ENCODE measurements around the gene AOC2.

DNA sequence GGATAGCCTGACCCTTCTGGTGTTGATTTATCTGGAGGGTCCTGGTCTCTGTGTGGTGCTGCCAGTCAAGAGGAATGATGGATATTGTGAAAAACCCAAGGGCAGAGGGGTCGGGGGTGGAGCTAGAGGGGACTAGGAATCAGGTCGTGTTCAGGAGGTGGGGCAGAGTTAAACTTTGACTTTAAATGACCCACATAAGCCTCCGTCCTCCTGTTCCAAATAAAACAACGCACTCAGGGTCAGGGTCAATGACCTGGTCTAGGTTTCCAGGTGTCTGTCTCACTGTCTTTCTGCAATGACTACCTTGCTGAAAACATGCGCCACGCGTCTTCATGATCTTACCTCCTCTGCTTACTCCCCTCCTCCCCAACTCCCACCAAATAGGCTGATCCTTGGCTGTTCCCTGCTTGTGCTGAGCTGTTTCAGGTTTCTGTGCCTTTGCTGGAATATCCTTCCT, 21.3 kb downstream of the AOC2 start:
- TF ChIP-seq, protein P1, sequence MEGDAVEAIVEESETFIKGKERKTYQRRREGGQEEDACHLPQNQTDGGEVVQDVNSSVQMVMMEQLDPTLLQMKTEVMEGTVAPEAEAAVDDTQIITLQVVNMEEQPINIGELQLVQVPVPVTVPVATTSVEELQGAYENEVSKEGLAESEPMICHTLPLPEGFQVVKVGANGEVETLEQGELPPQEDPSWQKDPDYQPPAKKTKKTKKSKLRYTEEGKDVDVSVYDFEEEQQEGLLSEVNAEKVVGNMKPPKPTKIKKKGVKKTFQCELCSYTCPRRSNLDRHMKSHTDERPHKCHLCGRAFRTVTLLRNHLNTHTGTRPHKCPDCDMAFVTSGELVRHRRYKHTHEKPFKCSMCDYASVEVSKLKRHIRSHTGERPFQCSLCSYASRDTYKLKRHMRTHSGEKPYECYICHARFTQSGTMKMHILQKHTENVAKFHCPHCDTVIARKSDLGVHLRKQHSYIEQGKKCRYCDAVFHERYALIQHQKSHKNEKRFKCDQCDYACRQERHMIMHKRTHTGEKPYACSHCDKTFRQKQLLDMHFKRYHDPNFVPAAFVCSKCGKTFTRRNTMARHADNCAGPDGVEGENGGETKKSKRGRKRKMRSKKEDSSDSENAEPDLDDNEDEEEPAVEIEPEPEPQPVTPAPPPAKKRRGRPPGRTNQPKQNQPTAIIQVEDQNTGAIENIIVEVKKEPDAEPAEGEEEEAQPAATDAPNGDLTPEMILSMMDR (conservative IDR thresholded peaks at IDR 0.05; ENCODE audit: low read depth, low read length): no peak
- TF ChIP-seq EZH2phosphoT487 (IDR thresholded peaks at IDR 0.05; ENCODE audit: borderline replicate concordance, low read length) (no peak), EZH2 (IDR thresholded peaks at IDR 0.05; ENCODE audit: low read length, unreplicated experiment) (no peak)
